Gastroesophageal sphincter (tissue), 3 donors: Measurements from ENCODE around the gene STAT5B.
A peak's percentile ranks its signal among the peaks of the same experiment; 100 is the strongest.

Experiments used
- CTCF ChIP-seq, 4 experiments: fragments of 200-600 bp in 2 of 4; fragments of 450-650 bp in 2 of 4; sonication (generic) in 1 of 4; IDR thresholded peaks; one replicate each; pipeline ENCODE4 v1.5.1; 2017 to 2019; ENCODE audit warnings: antibody characterized with exemption in 4 of 4, mild to moderate bottlenecking in 2 of 4, moderate library complexity in 2 of 4
- EP300 ChIP-seq: sonication (generic); formaldehyde crosslinking; IDR thresholded peaks from one replicate; pipeline ENCODE4 v1.6.1; 2017; ENCODE audit warnings: antibody characterized with exemption, mild to moderate bottlenecking
- POLR2A ChIP-seq, 2 donors: fragments of 450-650 bp; IDR thresholded peaks; one replicate each; pipeline ENCODE4 v1.6.1; 2017; ENCODE audit warnings: antibody characterized with exemption in 2 of 2, mild to moderate bottlenecking in 2 of 2, moderate library complexity in 1 of 2
- POLR2AphosphoS5 ChIP-seq: sonication (generic); formaldehyde crosslinking; IDR thresholded peaks from one replicate; pipeline ENCODE4 v1.6.1; 2017; ENCODE audit warnings: antibody characterized with exemption

GRCh38 chr17:42325026-42325425 lies 48.8 kb upstream of the STAT5B start:
- TF ChIP-seq CTCF (IDR thresholded peaks at IDR 0.05): peak in 1 of 4 experiments; percentile 38
- TF ChIP-seq POLR2A (IDR thresholded peaks at IDR 0.05): no peak
- peak; percentile 25 for TF ChIP-seq POLR2AphosphoS5
- TF ChIP-seq EP300: no peak
